ENCODE results near the gene MAST3. TPM values are rescaled to one million over a fixed set of nuclear protein-coding genes. Genes with fewer than 3 reads are reported as not detected.
A peak's percentile ranks its signal among the peaks of the same experiment; 100 is the strongest.
"Not testable (repeated sequence)": the region's sequence is repeated elsewhere in the genome, so short reads cannot be mapped to it uniquely, and the experiment has no call there.

Gene MAST3
- total RNA-seq, 1 donor from 2014 or later = 9.6 TPM

- Histone ChIP-seq H3K4me1 (peaks cover 70% of the 10 kb centered on the region), H3K36me3 (no peaks in the 10 kb centered on the region), H3K27ac (peak overlapping the region; percentile 76), H3K4me3 (no peak overlapping the region), H3K9me3 (no peaks in the 10 kb centered on the region), H3K27me3 (no peaks in the 10 kb centered on the region)
- intact Hi-C loops (cut with DNase I) = no loop called here
- DNase-seq (ENCODE audit: extremely low spot score in 2 of 2) = no peak
- TF ChIP-seq, protein P1, sequence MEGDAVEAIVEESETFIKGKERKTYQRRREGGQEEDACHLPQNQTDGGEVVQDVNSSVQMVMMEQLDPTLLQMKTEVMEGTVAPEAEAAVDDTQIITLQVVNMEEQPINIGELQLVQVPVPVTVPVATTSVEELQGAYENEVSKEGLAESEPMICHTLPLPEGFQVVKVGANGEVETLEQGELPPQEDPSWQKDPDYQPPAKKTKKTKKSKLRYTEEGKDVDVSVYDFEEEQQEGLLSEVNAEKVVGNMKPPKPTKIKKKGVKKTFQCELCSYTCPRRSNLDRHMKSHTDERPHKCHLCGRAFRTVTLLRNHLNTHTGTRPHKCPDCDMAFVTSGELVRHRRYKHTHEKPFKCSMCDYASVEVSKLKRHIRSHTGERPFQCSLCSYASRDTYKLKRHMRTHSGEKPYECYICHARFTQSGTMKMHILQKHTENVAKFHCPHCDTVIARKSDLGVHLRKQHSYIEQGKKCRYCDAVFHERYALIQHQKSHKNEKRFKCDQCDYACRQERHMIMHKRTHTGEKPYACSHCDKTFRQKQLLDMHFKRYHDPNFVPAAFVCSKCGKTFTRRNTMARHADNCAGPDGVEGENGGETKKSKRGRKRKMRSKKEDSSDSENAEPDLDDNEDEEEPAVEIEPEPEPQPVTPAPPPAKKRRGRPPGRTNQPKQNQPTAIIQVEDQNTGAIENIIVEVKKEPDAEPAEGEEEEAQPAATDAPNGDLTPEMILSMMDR (IDR thresholded peaks at IDR 0.05) = no peak
- TF ChIP-seq POLR2AphosphoS5 (IDR thresholded peaks at IDR 0.05; ENCODE audit: insufficient read depth in 1 of 2, low read depth in 1 of 2) = no peak
Measured at GRCh38 chr19:18156268-18156667, 58.7 kb downstream of the MAST3 start.

GRCh38 chr19:18156841-18157464 lies 59.4 kb downstream of the MAST3 start:
- Histone ChIP-seq H3K9me3 (no peaks in the 10 kb centered on the region), H3K27ac (peak overlapping the region; percentile 76), H3K27me3 (no peaks in the 10 kb centered on the region), H3K4me3 (peak overlapping the region in 1 of 2 donors; percentile 16), H3K36me3 (peaks cover 0 to 2% of the 10 kb centered on the region in 2 donors), H3K4me1 (peaks cover 70% of the 10 kb centered on the region)
- TF ChIP-seq POLR2AphosphoS5 (IDR thresholded peaks at IDR 0.05; ENCODE audit: insufficient read depth in 1 of 2, low read depth in 1 of 2) (peak; percentile 30 to 45), POLR2A (IDR thresholded peaks at IDR 0.05) (no peak)
- TF ChIP-seq, protein P1 (IDR thresholded peaks at IDR 0.05) = no peak
- intact Hi-C loops (cut with DNase I) = no loop called here
- DNase-seq (ENCODE audit: extremely low spot score in 2 of 2) = no peak

DNA sequence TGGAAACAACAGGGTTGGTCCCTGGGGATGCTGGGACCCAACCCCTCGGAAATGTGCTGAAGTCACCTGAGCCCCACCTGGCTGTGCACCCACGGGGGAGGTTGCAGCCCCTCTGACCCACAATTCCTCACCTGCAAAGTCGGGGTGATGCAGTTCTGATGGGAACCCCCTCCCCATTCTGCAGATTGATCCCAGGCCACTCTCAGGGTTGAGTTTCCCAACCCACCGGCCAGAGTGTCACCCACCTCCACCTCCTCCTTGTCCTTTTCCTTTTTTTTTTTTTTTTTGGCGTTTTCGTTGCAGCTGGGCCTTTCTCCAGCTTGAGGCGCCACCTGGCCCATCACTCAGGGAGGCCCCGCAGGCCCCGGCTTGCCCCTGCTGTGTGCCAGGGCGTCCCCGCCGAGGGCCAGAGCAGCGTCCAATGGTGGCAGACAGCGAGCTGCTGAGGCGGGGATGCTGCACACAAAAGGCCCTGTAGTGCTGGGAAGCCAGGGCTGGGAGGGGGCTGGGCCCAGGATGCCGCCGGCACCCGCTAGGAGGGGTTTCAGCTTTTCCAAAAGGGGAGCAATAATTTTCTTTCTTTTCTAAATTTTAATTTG lies 60.0 kb downstream of the MAST3 start:
- H3K27ac ChIP-seq = peak overlapping the region; percentile 76
- peaks cover 0 to 8% of the 10 kb centered on the region in 2 donors for H3K36me3 ChIP-seq
- H3K4me3 ChIP-seq = peak overlapping the region in 1 of 2 donors; percentile 16
- TF ChIP-seq, protein P1 (IDR thresholded peaks at IDR 0.05) = no peak
- TF ChIP-seq POLR2AphosphoS5 (IDR thresholded peaks at IDR 0.05; ENCODE audit: insufficient read depth in 1 of 2, low read depth in 1 of 2) = peak in 1 of 2 donors; percentile 21
- H3K27me3 ChIP-seq = no peaks in the 10 kb centered on the region
- H3K4me1 ChIP-seq = peaks cover 67% of the 10 kb centered on the region
- H3K9me3 ChIP-seq = no peaks in the 10 kb centered on the region
- DNase-seq (ENCODE audit: extremely low spot score in 2 of 2) = no peak
- intact Hi-C loops (cut with DNase I) = no loop called here

- TF ChIP-seq, protein P1 (IDR thresholded peaks at IDR 0.05) = no peak
- Histone ChIP-seq H3K4me1 (peaks cover 66% of the 10 kb centered on the region), H3K9me3 (no peaks in the 10 kb centered on the region), H3K36me3 (peaks cover 0 to 17% of the 10 kb centered on the region in 2 donors), H3K27me3 (no peaks in the 10 kb centered on the region), H3K27ac (peak overlapping the region; percentile 76), H3K4me3 (no peak overlapping the region)
- intact Hi-C loops (cut with DNase I) = no loop called here
- no peak for DNase-seq (ENCODE audit: extremely low spot score in 2 of 2)
Measured at GRCh38 chr19:18158467-18158866, 60.9 kb downstream of the MAST3 start.

GRCh38 chr19:18159059-18159616 lies 61.6 kb downstream of the MAST3 start:
- H3K27ac ChIP-seq; H3K4me3 ChIP-seq; H3K9me3 ChIP-seq; intact Hi-C loops (cut with DNase I); DNase-seq (ENCODE audit: extremely low spot score in 2 of 2); H3K27me3 ChIP-seq: not testable (repeated sequence)
- Histone ChIP-seq H3K4me1 (peaks cover 59% of the 10 kb centered on the region), H3K36me3 (peaks cover 0 to 22% of the 10 kb centered on the region in 2 donors)

All from vagina (tissue), 2 donors.